GM18867 (cell line): Measurements from ENCODE around the gene TUBGCP4.
"Not testable (repeated sequence)": the region's sequence is repeated elsewhere in the genome, so short reads cannot be mapped to it uniquely, and the experiment has no call there.

Experiments
- ATAC-seq: cut with Tn5 transposase; IDR thresholded peaks from one replicate; pipeline ENCODE4 v1.9.1; 2021; ENCODE audit warnings: mild to moderate bottlenecking, moderate library complexity; ENCODE audit not compliant: unreplicated experiment

The TUBGCP4 gene

DNA sequence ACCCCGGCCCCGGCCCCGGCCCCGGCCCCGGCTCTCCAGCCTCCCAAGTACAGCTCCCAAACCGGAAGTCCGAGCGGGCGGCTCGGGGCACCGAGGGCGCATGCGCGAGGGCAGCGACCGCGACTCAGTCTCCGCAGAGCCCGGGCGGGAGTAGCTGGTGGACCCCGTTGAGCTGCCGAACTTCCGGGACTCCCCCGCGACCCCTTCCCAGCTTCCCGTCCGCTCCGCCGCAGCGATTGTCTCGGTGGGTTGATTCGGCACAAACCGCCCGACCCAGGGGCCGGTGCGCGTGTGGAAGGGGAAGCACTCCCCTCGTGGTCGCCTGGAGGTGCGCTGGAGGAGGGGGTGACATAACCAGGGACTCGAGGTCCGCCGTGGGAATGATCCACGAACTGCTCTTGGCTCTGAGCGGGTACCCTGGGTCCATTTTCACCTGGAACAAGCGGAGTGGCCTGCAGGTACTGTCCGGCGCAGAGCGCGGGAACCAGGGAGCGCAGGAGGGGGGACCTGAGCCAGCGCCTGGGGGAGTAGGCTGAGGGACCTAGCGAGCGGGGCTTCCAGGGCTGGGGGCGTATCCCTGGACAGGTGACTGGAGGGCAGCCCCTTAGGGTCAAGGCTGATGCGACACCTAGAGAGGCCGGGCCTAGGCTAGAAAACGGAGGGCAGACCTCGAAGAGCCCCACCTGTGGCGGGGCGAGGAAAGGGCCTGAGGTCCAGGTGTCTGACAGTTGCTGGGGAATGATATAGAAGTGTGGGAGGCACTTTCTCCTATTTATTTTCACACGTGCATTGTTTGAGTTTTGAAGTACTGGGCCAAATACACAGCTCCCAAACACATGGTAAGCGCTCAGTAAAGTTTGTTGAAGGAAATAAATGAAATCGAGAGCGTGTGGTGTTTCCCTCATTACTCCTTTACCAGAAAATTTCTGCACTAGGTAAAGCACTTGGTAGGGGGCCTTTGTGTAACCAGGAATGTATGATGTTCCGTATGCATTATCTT lies at the start of gene TUBGCP4, which contains the start of gene ZSCAN29:
TUBGCP4 (plus strand) TSS at position 127 of the 1,000 bp plus-strand sequence; CDS start at position 381, 254 bp downstream.
ZSCAN29 (minus strand) TSS at position 69 of the 1,000 bp plus-strand sequence. CDS start 1,130 bp downstream, outside the sequence.
- peak; percentile 80 for ATAC-seq

DNA sequence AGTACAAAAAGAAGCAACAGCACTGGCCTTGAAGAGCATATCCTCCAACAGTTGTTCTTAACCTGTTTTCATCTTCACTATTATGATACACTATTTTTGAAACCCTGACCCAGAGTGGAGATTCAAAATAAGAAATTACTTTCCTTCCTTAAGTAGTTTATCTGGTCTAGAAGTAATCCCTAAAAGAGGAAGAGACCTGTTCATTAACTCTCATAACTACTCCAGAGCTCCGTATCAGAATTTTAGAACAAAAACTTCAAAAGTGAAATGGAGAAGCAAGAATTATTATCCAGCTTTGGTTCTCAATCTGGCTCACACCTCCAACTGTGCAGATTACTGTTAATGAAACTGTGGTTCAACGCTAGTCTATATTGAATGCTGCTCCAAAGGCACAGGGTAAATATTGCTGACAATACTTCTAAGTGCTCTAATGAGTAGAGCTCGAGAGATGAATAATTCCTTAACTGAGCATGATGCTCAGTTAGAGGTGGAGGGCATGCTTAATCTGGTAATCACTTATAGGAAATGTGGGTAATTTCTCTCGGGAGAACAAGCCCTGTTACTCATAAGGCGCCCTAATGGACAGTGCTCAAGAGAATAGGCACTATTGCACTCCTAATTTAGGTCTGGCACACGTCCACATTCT lies 45.7 kb upstream of the TUBGCP4 start:
- no peak for ATAC-seq

- no peak for ATAC-seq
Observed at GRCh38 chr15:43329217-43329959, 41.5 kb upstream of the TUBGCP4 start.

DNA sequence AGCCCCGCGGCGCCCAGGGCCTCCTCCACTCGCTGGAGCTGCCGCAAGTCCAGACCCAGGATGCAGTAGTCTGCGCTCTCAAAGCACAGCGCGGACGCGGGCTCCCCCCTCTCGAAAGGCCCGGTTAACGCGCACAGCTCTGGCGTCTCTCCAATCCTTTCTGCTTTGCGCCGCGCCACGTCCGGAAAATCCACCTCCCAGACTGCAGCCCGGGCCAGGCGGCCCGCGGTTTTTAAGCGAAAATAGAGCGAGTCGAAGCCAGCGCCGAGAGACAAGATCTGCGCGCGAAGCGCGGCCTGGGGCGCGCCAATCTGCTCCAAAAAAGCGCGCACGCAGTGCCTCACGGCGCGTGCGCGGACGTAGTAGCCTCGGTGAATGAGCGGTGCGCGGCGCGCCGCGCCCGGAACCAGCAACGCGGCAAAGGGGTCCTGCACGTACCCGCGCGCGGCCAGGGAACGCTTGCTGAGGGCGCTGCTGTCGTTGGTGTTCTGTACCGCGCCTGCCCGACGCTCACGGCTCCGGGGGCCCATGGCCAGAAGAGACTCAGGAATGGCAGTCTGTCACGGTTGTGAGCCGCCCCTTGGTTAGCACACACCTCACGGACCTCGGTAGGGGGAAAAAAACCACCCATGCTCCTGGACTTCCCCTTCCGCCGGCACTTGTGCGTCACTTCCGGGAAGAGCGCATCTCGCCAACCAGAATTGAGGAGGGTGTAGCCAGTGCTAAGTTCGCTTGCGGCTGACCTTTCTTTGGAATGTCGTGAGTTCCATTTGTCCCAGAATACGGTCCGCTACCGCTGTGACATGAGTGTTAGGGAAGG lies 40.7 kb upstream of the TUBGCP4 start, which contains the start of gene LCMT2:
LCMT2 (minus strand) TSS at position 614 of the 820 bp plus-strand sequence; CDS start at position 530, 84 bp downstream.
- ATAC-seq, result peak; percentile 90

GRCh38 chr15:43330780-43331087 lies 40.2 kb upstream of the TUBGCP4 start:
- ATAC-seq, result peak; percentile 23

- ATAC-seq, result no peak
Observed at GRCh38 chr15:43346305-43346704, 24.6 kb upstream of the TUBGCP4 start.

GRCh38 chr15:43347114-43347513 lies 23.8 kb upstream of the TUBGCP4 start:
- ATAC-seq, result no peak

DNA sequence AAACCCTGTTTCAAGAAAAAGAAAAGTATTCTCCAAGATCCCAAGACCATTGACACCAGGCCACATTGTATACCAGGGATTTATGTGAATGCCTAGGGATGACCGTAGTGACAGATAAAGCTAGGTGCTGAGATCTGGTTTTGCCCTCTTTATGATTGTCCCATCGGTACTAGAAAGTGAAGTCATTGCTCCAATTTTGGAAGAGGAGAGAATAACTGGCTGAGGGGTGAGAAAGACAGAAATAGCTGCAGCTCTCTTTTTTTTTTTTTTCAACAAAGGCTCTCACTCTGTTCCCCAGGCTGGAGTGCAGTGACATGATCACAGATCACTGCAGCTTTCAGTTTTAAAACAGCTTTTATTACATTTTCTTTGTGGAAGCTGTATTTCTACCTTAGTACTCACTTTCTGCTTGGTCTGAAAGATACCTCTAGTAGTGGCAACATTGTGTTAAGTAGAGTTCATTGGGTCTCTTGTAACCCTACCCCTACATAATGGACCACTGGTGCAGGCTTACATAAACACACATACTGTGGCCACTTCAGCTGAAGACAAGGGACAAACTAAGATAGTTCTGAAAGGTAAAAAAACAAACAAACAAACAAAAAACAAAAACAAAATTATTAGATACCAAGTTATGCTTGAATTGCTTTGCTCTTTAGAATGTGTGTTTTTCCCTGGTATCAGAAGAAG lies 18.1 kb upstream of the TUBGCP4 start:
- no peak for ATAC-seq

DNA sequence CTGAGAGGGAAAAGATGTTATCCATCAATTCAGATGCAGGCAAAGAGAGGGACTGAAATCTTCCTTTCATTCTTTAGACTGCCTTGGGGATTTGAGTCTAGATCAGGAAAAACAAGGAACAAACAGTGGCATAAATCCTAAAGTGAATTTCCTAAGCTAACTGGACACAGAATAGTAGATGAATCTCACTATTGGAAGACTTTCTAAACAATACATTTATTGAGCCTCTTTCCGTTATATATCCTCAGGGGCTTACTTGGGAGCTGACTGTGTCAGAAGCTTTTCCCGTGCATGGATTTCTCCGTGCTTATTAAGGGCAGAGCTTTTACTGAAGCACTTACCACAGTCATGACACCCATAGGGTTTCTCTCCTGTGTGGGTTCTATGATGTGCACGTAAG lies 10.1 kb upstream of the TUBGCP4 start:
- ATAC-seq, result no peak

DNA sequence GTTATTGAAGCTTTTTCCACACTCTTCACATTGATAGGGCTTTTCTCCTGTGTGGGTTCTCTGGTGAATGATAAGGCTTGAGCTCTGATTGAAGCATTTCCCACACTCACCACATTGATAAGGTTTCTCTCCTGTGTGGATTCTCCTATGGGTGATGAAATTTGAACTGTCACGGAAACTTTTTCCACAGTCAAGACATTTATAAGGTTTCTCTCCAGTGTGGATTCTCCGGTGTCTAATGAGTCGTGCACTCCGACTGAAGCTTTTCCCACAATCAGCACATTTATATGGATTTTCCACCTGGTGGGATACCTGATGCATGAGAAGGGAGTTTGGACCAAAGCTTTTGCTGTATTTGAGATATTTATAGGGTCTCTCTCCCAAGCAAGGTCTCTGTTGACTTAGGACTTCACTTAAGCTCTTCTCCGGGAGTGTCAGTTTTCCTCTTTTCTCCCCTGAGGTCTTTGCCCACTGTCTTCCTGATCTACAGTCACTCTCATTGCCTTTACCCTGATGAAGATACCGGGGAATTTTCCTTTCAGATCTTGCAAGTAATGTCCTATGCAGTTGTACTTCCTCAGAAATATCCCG lies 9.5 kb upstream of the TUBGCP4 start:
- no peak for ATAC-seq

GRCh38 chr15:43370310-43370974 lies 459 bp upstream of the TUBGCP4 start:
- peak; percentile 45 for ATAC-seq

DNA sequence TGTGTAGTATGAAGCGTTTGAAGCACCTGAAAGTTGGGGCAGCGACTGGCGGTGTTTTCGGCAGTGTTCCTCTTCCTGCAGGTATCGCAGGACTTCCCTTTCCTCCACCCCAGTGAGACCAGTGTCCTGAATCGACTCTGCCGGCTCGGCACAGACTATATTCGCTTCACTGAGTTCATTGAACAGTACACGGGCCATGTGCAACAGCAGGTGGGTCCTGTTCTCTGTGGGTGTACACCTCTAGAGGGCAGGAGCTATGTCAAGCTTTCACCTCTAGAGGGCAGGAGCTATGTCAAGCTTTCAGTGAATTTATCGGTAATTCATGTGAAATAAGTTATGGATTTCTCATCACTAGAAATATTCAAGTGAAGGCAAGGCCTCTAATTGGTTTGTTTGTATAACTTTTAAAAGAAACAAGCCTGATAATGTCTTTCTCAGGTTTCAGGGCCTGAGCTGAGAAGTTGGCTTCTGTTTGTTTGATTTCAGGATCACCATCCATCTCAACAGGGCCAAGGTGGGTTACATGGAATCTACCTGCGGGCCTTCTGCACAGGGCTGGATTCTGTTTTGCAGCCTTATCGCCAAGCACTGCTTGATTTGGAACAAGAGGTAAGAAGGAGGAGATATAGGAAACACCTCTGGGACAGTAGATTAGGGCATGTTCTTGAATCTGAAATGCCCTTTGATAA lies 5.3 kb downstream of the TUBGCP4 start:
- ATAC-seq, result peak; percentile 58

GRCh38 chr15:43378601-43379000 lies 7.7 kb downstream of the TUBGCP4 start:
- no peak for ATAC-seq

DNA sequence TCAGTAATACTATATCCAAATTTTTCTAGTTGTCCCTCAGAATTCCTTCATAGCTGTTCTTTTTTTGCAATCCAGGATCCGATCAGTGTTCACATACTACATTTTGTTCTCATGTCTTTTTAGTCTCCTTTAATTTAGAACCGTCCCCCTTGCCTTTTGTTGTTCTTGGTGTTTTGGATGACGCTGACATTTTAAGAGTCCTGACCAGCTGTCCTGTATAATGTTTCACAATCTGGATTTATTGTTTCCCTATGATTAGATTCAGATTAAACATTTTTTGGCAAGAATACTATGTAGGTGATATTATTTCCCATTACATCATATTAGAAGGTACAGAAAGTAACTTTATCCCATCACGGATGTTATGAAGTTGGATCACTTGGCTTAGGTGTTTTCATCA lies 11.4 kb downstream of the TUBGCP4 start:
- no peak for ATAC-seq

GRCh38 chr15:43383070-43383469 lies 12.2 kb downstream of the TUBGCP4 start:
- no peak for ATAC-seq

DNA sequence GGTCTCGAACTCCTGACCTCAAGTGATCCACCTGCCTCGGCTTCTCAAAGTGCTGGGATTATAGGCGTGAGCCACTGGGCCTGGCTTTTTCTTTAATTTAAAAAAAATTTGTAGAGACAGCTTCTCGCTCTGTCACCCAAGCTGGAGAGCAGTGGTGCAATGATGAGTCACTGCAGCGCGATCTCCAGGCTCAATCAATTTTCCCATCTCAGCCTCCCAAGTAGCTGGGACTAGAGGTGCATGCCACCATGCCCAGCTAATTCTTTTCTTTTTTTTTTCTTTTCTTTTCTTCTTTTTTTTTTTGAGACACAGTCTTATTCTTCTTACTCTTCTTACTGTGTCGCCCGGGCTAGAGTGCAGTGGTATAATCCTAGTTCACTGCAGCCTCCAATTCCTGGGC lies 19.8 kb downstream of the TUBGCP4 start:
- no peak for ATAC-seq

GRCh38 chr15:43393592-43393991 lies 22.7 kb downstream of the TUBGCP4 start:
- not testable (repeated sequence) for ATAC-seq

DNA sequence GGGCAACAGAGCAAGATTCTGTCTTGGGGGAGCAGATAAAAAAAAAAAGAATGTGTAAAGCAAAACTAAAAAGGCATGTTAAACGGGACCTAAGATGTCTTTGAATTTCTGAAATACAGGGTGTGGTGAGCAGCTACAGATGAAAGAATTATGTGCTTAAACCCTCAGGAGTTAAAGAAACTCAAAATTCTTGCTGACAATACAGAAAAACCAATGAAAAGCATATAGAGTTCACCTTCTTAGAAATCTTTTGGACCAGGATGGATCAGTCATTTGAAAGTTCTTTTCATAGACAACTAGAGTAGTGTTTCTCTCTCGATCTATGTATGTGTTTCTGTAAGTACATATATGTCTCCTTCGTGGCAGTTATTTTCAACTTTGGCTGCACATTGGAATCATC lies 31.4 kb downstream of the TUBGCP4 start:
- ATAC-seq, result no peak
